22Rv1 (cell line): Measurements from ENCODE around the gene FLYWCH1.

Experiments
- H3K27ac ChIP-seq: fragments of 450-650 bp; 2 replicates; pipeline ENCODE4 v1.5.1; 2017
- ZFX ChIP-seq: fragments of 450-650 bp; IDR thresholded peaks from 2 replicates; pipeline ENCODE4 v1.6.1; 2017; ENCODE audit warnings: antibody characterized with exemption, borderline replicate concordance
- TF ChIP-seq, protein P1 (sequence below): fragments of 450-650 bp; IDR thresholded peaks from 2 replicates; pipeline ENCODE4 v1.5.1; 2017; ENCODE audit warnings: mild to moderate bottlenecking

FLYWCH1 gene

GRCh38 chr16:2982402-2982801 lies 70.7 kb downstream of the FLYWCH1 start:
- peak overlapping the region; percentile 99; the same call in 1 of the 2 replicates for H3K27ac ChIP-seq
- TF ChIP-seq, protein P1, sequence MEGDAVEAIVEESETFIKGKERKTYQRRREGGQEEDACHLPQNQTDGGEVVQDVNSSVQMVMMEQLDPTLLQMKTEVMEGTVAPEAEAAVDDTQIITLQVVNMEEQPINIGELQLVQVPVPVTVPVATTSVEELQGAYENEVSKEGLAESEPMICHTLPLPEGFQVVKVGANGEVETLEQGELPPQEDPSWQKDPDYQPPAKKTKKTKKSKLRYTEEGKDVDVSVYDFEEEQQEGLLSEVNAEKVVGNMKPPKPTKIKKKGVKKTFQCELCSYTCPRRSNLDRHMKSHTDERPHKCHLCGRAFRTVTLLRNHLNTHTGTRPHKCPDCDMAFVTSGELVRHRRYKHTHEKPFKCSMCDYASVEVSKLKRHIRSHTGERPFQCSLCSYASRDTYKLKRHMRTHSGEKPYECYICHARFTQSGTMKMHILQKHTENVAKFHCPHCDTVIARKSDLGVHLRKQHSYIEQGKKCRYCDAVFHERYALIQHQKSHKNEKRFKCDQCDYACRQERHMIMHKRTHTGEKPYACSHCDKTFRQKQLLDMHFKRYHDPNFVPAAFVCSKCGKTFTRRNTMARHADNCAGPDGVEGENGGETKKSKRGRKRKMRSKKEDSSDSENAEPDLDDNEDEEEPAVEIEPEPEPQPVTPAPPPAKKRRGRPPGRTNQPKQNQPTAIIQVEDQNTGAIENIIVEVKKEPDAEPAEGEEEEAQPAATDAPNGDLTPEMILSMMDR = no peak
- no peak for TF ChIP-seq ZFX

- TF ChIP-seq, protein P1 = peak; percentile 97
- TF ChIP-seq ZFX = no peak
- H3K27ac ChIP-seq = peak overlapping the region; percentile 41; the same call in 1 of the 2 replicates
These were observed 72.0 kb downstream of the FLYWCH1 start for GRCh38 chr16:2983706-2984136.

GRCh38 chr16:2985462-2985861 lies 73.7 kb downstream of the FLYWCH1 start:
- no peak overlapping the region for H3K27ac ChIP-seq

DNA sequence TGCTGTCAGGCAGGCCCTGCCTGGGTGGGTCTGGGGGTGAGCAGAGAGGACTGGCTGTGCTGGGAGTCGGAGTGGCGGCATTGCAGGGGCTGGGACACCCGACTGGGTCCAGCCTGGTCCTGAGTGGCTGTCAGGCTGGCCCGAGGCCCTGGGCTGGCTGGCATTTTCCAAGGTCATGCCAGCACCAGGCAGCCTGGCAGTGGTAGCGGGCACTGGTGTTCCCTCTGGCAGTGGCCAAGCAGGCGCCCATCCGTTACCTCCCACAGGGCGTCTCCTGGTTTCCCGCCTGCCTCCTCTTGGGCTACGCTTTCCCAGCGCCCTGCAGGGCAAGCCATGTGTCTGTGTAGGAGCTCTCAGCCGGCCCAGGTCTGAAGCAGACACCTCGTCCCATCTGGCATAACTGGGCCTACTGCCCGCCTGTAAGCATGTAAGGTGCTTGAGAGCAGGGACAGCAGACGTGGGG lies 74.2 kb downstream of the FLYWCH1 start:
- H3K27ac ChIP-seq = no peak overlapping the region
- TF ChIP-seq ZFX = no peak
- TF ChIP-seq, protein P1 = no peak

More at GRCh38 chr16:2985462-2985861, 73.7 kb downstream of the FLYWCH1 start:
- TF ChIP-seq, protein P1 = no peak
- no peak for TF ChIP-seq ZFX

DNA sequence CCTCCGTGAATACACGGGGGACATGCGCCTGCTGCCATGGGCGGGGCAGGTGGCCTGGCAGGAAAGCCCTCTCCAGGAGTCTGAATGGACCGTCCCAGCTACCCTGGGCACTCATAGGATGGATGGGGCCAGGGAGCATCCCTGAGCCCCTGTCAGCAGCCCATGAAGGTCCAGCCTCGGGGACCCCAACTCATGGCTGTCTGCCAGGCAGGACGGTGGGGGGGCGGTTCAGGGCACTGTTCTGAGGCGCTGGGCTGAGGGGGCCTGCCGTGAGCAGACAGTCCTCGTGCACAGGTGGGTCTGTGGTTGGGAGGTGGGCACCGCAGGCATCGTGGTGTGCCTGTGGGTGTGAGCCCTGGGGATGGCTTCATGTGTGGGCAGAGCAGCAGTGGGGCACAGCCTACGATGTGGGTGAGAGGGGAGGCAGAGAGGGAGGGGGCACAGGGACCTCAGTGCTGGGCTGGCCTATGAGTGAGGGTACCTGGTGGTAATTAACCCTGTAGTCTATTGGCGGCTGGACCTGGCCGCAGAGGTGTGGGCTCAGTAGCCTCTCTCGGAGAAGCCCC lies 75.0 kb downstream of the FLYWCH1 start:
- TF ChIP-seq, protein P1 = no peak
- TF ChIP-seq ZFX = no peak
- no peak overlapping the region for H3K27ac ChIP-seq

DNA sequence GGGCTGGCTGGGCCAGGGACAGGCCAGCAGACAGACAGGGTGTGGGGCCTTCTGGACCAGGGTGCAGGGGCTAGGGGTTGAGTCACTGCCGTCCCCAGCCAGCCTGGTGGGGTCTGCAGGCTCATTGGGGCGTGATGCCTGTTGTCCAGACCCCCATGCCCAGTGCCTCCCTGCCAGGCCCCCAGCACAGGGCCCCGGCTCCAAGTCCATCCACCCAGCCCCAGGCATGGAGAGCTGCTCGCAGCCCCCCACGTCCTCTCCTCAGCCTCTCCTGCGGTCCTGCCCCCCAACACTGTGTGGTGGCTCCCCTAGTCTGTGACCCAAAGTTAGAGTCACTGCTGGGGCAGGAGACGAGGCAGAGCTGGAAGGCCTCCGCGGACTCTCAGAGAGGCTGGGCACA lies 75.6 kb downstream of the FLYWCH1 start:
- TF ChIP-seq ZFX = no peak
- TF ChIP-seq, protein P1 = no peak
- no peak overlapping the region for H3K27ac ChIP-seq

- H3K27ac ChIP-seq = no peak overlapping the region
- TF ChIP-seq ZFX = no peak
- TF ChIP-seq, protein P1 = no peak
These were observed 76.1 kb downstream of the FLYWCH1 start for GRCh38 chr16:2987833-2988232.
